HG02642 (cell line): ENCODE measurements around the gene APLP2.

ENCODE experiments used
- ATAC-seq: cut with Tn5 transposase; IDR thresholded peaks from one replicate; pipeline ENCODE4 v1.9.1; 2021; ENCODE audit warnings: mild to moderate bottlenecking; ENCODE audit not compliant: unreplicated experiment, poor library complexity

APLP2 gene

GRCh38 chr11:130054966-130055365, 14.7 kb upstream of the APLP2 start:
- no peak for ATAC-seq

DNA sequence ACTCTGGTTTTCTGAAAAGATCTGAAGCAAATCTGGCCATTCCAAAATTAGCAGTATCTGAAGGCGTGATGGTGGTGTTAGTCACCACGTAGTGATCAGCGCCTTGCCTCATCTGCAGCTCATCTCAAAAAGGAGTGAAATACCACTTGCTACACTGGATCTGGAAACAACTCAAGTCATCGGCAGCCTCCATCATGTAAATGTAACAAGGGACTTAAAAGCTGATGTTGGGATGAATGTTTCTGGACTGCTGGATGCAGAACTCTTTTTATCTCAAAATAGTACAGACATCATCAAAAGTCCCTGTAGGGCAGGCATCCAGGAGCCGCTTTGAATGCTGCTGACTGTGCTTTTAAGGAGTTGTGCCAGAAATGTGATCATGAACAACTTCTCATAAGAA, 14.1 kb upstream of the APLP2 start:
- no peak for ATAC-seq

GRCh38 chr11:130061017-130061416, 8.7 kb upstream of the APLP2 start:
- no peak for ATAC-seq

DNA sequence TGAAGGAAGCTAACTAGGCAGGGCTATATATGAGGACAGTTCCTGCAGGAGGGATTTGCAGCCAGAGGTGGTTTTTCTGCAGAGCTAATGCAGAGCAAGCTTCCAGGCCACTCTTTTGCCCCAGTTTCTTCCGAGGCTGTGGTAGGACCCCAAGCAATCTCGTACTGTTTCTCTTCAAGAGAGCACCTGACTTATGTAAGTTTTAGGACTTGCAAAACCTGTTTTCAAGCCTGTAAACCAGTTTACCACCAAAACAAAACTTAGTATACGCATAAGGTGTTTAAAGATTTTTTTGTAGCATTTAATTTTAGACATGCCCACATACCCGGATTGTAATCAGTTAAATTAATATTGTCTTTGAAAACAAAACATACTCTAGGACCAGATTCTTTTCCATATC, 7.7 kb upstream of the APLP2 start:
- no peak for ATAC-seq

DNA sequence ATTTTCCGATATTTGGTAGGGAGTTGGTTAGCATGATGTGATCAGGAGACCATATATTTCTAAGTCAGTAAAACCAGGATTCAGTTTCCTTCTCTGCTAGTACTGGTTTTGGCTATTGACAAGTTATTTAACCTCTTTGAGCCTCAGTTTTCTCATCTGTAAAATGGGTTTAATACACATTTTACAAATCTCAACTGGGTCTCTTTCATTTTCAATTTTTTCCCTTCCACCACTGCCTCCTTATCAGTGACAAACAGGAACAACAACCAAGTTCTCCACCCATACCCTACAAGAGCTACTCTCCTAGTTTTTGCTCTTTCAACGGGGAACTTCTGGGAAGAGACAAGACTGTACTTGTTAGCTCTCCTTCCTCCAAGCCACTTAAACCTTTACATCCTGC, 6.2 kb upstream of the APLP2 start:
- ATAC-seq: no peak

DNA sequence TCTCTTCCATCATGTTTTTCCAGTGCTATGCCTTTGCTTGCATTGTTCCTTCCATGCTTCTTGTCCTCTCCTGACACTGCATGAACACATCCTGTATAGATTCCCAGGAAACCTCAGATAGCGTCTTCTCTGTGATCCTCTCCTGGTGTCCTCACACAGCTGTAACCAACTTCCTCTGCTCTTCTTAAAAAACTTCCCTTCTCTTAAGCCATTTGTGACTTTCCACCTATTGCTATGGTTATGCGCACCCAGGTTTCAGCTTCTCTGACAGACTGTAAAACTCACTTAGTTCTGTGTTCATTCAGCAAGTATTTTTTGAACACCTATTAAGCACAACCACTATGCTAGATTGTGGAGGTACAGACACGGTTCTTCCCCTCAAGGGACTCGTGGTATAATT, 5.1 kb upstream of the APLP2 start:
- ATAC-seq: no peak

- ATAC-seq: no peak
These were observed 3.4 kb upstream of the APLP2 start for GRCh38 chr11:130066338-130066737.

- ATAC-seq: no peak
These were observed 1.1 kb upstream of the APLP2 start for GRCh38 chr11:130068546-130068985.

DNA sequence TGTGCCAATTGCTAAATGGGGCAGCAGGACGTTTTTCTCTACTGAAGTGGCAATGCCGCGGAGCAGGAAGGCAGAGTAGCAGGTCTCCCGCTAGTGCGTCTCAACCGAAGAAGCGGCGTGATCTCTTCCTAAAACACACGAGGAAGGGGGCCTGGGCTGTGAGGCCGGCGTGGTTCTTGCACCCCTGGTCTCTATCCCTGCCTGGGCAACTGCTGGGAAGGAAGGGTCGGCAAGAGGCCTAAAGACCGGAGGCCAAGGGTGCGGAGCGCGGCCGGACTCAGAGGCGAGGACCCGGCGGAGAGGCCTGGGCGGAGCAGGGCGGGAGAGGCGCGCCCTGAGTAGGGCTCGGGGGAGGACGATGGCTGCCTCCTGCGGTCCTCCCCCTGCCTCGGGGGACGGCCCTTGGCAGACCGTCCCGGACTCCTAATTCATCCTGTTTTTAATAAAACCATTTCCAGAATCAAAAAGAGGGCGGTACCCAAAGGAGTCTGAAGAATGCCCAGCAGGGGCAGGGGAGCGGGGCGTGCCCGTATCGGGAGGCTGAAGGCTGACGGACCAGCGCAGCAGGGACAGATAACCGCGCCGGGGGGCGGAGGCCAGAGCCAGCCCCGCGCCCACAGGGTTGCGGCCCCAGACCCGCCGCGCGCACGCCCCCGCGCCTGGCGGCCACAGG, 572 bp upstream of the APLP2 start:
- peak; percentile 37 for ATAC-seq

- ATAC-seq: peak; percentile 23
These were observed 583 bp downstream of the APLP2 start for GRCh38 chr11:130070109-130070845.

- no peak for ATAC-seq
These were observed 1.1 kb downstream of the APLP2 start for GRCh38 chr11:130070846-130071200.

GRCh38 chr11:130071211-130071712, 1.6 kb downstream of the APLP2 start:
- no peak for ATAC-seq

DNA sequence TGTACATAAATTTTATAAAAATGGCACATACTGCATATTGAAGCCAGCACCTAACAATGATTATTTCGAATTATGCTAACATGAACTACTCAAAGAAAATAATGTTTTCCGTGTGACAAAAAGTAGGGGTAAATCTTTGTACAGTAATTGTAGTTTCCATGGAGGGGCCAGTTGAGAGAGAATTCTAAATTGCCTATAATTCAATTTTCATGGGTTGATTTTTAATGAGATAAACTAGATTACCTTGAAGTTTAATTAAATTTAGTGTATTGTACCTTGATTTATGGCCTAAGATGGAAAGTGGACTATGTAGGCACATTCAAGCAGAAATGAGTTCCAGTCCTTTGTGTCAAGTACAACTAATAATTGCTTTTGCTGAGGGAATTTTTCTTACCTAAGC, 5.0 kb downstream of the APLP2 start:
- ATAC-seq: no peak

DNA sequence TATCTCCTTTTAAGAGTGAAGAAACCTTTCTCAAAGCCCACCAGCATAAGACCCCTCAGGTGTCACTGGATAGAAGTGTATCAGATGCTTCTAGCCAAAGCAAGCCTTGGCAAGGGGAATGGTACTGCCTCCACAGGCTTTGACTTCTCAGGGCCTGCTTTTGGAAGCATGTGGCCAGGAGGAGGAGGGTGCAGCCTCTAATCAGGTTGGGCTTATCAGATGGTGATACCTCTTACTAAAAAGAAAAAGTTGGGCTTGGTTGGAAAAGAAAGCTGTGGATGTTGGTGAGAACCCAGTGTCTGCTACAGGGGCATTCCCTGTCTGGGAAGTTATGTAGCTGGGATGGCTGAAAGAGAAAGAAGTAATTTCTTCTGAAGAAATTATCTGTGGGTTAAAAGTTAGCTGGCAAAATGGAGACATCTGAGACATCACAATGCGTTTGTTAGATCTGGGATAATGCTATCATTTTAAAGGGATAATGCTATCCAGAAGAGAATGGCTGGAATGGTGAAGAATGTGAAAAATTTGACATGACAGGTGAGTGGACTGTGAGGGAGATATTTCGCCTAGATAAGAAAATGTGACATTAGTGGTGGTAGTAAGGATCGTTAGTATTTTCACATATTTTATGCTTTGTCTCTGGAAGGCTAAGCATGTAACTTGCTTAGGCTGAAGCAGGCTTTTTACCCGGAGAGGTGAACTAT, 7.2 kb downstream of the APLP2 start:
- ATAC-seq: no peak

DNA sequence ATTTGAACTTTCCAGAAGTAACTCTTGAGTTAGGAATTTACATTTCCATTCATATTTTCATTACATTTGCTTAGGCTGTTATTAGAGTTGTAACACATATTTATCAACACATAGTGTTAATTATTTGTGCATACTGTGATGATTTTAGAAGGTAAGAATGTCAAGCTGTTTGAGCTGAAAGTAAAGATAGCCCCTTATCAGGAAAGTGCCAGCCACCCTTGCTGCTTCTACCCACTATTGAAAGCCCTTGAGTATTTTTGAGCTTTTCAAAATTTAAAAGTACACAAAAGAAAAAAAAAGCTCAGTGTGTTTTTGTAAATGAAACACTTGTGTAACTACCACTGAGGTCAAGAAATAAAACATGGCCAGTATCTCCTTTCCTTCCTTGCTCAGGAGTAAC, 8.0 kb downstream of the APLP2 start:
- ATAC-seq: no peak

- ATAC-seq: no peak
These were observed 8.4 kb downstream of the APLP2 start for GRCh38 chr11:130078080-130078479.

GRCh38 chr11:130085671-130086290, 16.1 kb downstream of the APLP2 start:
- ATAC-seq: no peak

DNA sequence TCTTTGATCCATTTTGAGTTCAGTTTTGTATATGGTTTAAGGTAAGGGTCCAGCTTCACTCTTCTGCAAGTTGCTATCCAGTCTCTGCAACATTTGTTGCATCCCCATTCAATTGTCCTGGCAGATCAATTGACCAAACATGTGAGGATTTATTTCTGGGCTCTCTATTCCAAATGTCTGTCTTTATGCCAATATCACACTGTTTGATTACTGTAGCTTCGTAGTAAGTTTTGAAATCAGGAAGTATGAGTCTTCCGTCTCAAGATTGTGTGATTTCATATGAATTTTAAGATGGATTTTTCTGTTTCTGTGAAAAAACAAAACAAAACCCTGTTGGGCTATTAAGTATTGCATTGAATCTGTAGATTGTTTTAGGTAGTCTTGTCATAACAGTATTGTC, 17.0 kb downstream of the APLP2 start:
- no peak for ATAC-seq

GRCh38 chr11:130087294-130087926, 17.7 kb downstream of the APLP2 start:
- ATAC-seq: no peak

- no peak for ATAC-seq
These were observed 18.5 kb downstream of the APLP2 start for GRCh38 chr11:130088217-130088616.
